Keratinocyte (primary cell): Measurements from ENCODE around the gene MRS2. TPM values are rescaled to one million over a fixed set of nuclear protein-coding genes. Genes with fewer than 3 reads are reported as not detected.

Source experiments
- DNase-seq: peaks from one replicate; pipeline ENCODE4 v3.0.0-alpha.2; 2011; ENCODE audit warnings: low read depth, missing footprints, low spot score
- FAIRE-seq: peaks from 2 replicates; lab custom pipeline; 2011; peaks lifted over from hg19 to GRCh38; lab: Jason Lieb, UNC
- H2AFZ ChIP-seq: 2 replicates; pipeline ENCODE4 v1.6.0; 2012; ENCODE audit warnings: low read length, control low read depth, inconsistent platforms; ENCODE audit not compliant: control insufficient read depth
- H3K27ac ChIP-seq: 2 replicates; pipeline ENCODE4 v1.5.1; 2011; ENCODE audit warnings: low read length; ENCODE audit not compliant: control insufficient read depth, insufficient read depth
- H3K27me3 ChIP-seq: 3 replicates; pipeline ENCODE4 v1.6.0; 2011; ENCODE audit warnings: low read length; ENCODE audit not compliant: control insufficient read depth, insufficient read depth; ENCODE audit errors: extremely low read depth
- H3K36me3 ChIP-seq, 2 experiments: 2 replicates in 1 of 2; 3 replicates in 1 of 2; pipeline ENCODE4 v1.5.1; 2011; ENCODE audit warnings: low read length in 2 of 2, mild to moderate bottlenecking in 1 of 2; ENCODE audit not compliant: control insufficient read depth in 2 of 2, insufficient read depth in 2 of 2; ENCODE audit errors: extremely low read depth in 1 of 2
- H3K4me1 ChIP-seq: 3 replicates; pipeline ENCODE4 v1.5.1; 2011; ENCODE audit warnings: low read length; ENCODE audit not compliant: control insufficient read depth, insufficient read depth; ENCODE audit errors: extremely low read depth
- H3K4me2 ChIP-seq: 3 replicates; pipeline ENCODE4 v1.6.0; 2011; ENCODE audit warnings: low read depth, low read length; ENCODE audit not compliant: control insufficient read depth, insufficient read depth; ENCODE audit errors: extremely low read depth
- H3K4me3 ChIP-seq, 3 experiments: fragments of 200-600 bp in 1 of 3; sonication (generic) in 1 of 3; 2 replicates in 2 of 3; 3 replicates in 1 of 3; pipeline ENCODE4 v1.5.1; 2011 to 2016; ENCODE audit warnings: low read length in 3 of 3, mild to moderate bottlenecking in 3 of 3, control low read depth in 2 of 3, inconsistent platforms in 1 of 3, low read depth in 1 of 3, mixed read lengths in 1 of 3, mixed run types in 1 of 3, moderate library complexity in 1 of 3; ENCODE audit not compliant: control insufficient read depth in 2 of 3, insufficient read depth in 2 of 3; ENCODE audit errors: extremely low read depth in 1 of 3
- H3K79me2 ChIP-seq: 2 replicates; pipeline ENCODE4 v1.6.0; 2012; ENCODE audit warnings: low read length; ENCODE audit not compliant: control insufficient read depth, insufficient read depth
- H3K9ac ChIP-seq: 3 replicates; pipeline ENCODE4 v1.6.0; 2011; ENCODE audit warnings: low read length; ENCODE audit not compliant: control insufficient read depth, insufficient read depth; ENCODE audit errors: extremely low read depth
- H3K9me1 ChIP-seq: 3 replicates; pipeline ENCODE4 v1.6.0; 2011; ENCODE audit warnings: low read length; ENCODE audit not compliant: control insufficient read depth, insufficient read depth; ENCODE audit errors: extremely low read depth
- H3K9me3 ChIP-seq: 2 replicates; pipeline ENCODE4 v1.5.1; 2012; ENCODE audit warnings: low read depth, low read length; ENCODE audit not compliant: control insufficient read depth
- H4K20me1 ChIP-seq: 3 replicates; pipeline ENCODE4 v1.6.0; 2011; ENCODE audit warnings: low read length; ENCODE audit not compliant: control insufficient read depth, insufficient read depth; ENCODE audit errors: extremely low read depth
- EZH2 ChIP-seq: IDR thresholded peaks from one replicate; pipeline ENCODE4 v1.6.1; 2012; ENCODE audit warnings: inconsistent platforms, mild to moderate bottlenecking, low read length, moderate library complexity
- dilution Hi-C: fragments of 300-500 bp; cut with MboI; formaldehyde crosslinking; loops from one replicate; pipeline ENCODE4 v1.7.0; 2020; ENCODE audit warnings: low sequenced_read_pairs; ENCODE audit not compliant: extremely low pct_ligation_motif_present
- polyA plus RNA-seq, 5 experiments: library from polyadenylated mRNA; depleted of rRNA in 3 of 5; stranded (reverse) in 3 of 5; stranded (forward) in 1 of 5; unstranded in 1 of 5; fragments of >200 nt; gene quantifications; 1 replicate in 1 of 5; 2 replicates in 3 of 5; 3 replicates in 1 of 5; pipeline versions ENCODE4 v1.2.1 to v1.2.3, GENCODE V29; 2011 to 2012; ENCODE audit warnings: missing spikeins in 2 of 5, low read depth in 1 of 5, low replicate concordance in 1 of 5
- TF ChIP-seq, protein P1 (sequence below), 3 experiments: IDR thresholded peaks in 1 of 3; conservative IDR thresholded peaks in 1 of 3; optimal IDR thresholded peaks in 1 of 3; 2 replicates in 2 of 3; 3 replicates in 1 of 3; pipeline versions ENCODE3 to v1.5.1; 2011; ENCODE audit warnings: low read length in 3 of 3, mild to moderate bottlenecking in 3 of 3, moderate library complexity in 2 of 3, control low read depth in 1 of 3, inconsistent platforms in 1 of 3; ENCODE audit not compliant: insufficient read depth in 2 of 3; ENCODE audit errors: extremely low read depth in 1 of 3

MRS2 gene
- polyA plus RNA-seq, 1 donor (not counting 4 experiments of a cell fraction or from before 2014, with no cell fraction given): 26.9 TPM

GRCh38 chr6:24378473-24379097, 24.2 kb upstream of the MRS2 start:
- dilution Hi-C loops: loop anchor here (25.0 kb wide), 1 partner anchor 91 kb away; no protein-coding TSS in a partner anchor
- no peak overlapping the region for H3K4me2 ChIP-seq
- H3K9me3 ChIP-seq: no peaks in the 10 kb centered on the region
- H3K79me2 ChIP-seq: no peaks in the 10 kb centered on the region
- DNase-seq: no peak
- no peaks in the 10 kb centered on the region for H3K27me3 ChIP-seq
- H3K36me3 ChIP-seq: no peaks in the 10 kb centered on the region
- no peak for FAIRE-seq
- no peak overlapping the region for H3K27ac ChIP-seq
- no peak overlapping the region for H3K9ac ChIP-seq
- no peak for TF ChIP-seq EZH2
- TF ChIP-seq, protein P1, sequence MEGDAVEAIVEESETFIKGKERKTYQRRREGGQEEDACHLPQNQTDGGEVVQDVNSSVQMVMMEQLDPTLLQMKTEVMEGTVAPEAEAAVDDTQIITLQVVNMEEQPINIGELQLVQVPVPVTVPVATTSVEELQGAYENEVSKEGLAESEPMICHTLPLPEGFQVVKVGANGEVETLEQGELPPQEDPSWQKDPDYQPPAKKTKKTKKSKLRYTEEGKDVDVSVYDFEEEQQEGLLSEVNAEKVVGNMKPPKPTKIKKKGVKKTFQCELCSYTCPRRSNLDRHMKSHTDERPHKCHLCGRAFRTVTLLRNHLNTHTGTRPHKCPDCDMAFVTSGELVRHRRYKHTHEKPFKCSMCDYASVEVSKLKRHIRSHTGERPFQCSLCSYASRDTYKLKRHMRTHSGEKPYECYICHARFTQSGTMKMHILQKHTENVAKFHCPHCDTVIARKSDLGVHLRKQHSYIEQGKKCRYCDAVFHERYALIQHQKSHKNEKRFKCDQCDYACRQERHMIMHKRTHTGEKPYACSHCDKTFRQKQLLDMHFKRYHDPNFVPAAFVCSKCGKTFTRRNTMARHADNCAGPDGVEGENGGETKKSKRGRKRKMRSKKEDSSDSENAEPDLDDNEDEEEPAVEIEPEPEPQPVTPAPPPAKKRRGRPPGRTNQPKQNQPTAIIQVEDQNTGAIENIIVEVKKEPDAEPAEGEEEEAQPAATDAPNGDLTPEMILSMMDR (optimal IDR thresholded peaks at IDR 0.05 in 1 of 3, IDR thresholded peaks at IDR 0.05 in 1 of 3, conservative IDR thresholded peaks at IDR 0.05 in 1 of 3; ENCODE audit: extremely low read depth in 1 of 3, insufficient read depth in 2 of 3, low read length in 3 of 3): no peak
- no peaks in the 10 kb centered on the region for H4K20me1 ChIP-seq
- no peak overlapping the region for H2AFZ ChIP-seq
- no peaks in the 10 kb centered on the region for H3K9me1 ChIP-seq
- no peak overlapping the region for H3K4me3 ChIP-seq
- H3K4me1 ChIP-seq: no peaks in the 10 kb centered on the region

- Histone ChIP-seq H3K4me1 (no peaks in the 10 kb centered on the region), H3K79me2 (no peaks in the 10 kb centered on the region), H3K4me3 (no peak overlapping the region), H4K20me1 (no peaks in the 10 kb centered on the region), H3K4me2 (no peak overlapping the region), H3K9me1 (no peaks in the 10 kb centered on the region), H3K9me3 (no peaks in the 10 kb centered on the region), H3K36me3 (no peaks in the 10 kb centered on the region), H3K27me3 (no peaks in the 10 kb centered on the region), H3K9ac (no peak overlapping the region), H2AFZ (no peak overlapping the region), H3K27ac (no peak overlapping the region)
- dilution Hi-C loops: loop anchor here (25.0 kb wide), 1 partner anchor 94 kb away; no protein-coding TSS in a partner anchor
- DNase-seq (no peak), FAIRE-seq (no peak)
- TF ChIP-seq EZH2: no peak
- TF ChIP-seq, protein P1 (optimal IDR thresholded peaks at IDR 0.05 in 1 of 3, IDR thresholded peaks at IDR 0.05 in 1 of 3, conservative IDR thresholded peaks at IDR 0.05 in 1 of 3; ENCODE audit: extremely low read depth in 1 of 3, insufficient read depth in 2 of 3, low read length in 3 of 3): no peak
These were observed 21.1 kb upstream of the MRS2 start for GRCh38 chr6:24381476-24382219.
